Duodenal mucosa (tissue), 2 donors: ENCODE measurements around the gene SLC8A2.

Experiments used
- H3K27ac ChIP-seq: one replicate; pipeline ENCODE4 v1.7.0; 2013; ENCODE audit warnings: low read depth, low read length
- H3K27me3 ChIP-seq, 2 donors: one replicate each; pipeline ENCODE4 v1.7.0; 2013; ENCODE audit warnings: low read length in 2 of 2, control low read depth in 1 of 2; ENCODE audit not compliant: insufficient read depth in 2 of 2, control insufficient read depth in 1 of 2
- H3K36me3 ChIP-seq, 2 donors: one replicate each; pipeline ENCODE4 v1.7.0; 2013; ENCODE audit warnings: low read length in 2 of 2, control low read depth in 1 of 2; ENCODE audit not compliant: insufficient read depth in 2 of 2, control insufficient read depth in 1 of 2
- H3K4me1 ChIP-seq, 2 donors: one replicate each; pipeline ENCODE4 v1.7.0; 2013; ENCODE audit warnings: low read length in 2 of 2, control low read depth in 1 of 2; ENCODE audit not compliant: insufficient read depth in 2 of 2, control insufficient read depth in 1 of 2
- H3K4me3 ChIP-seq, 2 donors: one replicate each; pipeline ENCODE4 v1.7.0; 2013; ENCODE audit warnings: low read length in 2 of 2, low read depth in 1 of 2
- H3K9ac ChIP-seq, 2 donors: one replicate each; pipeline ENCODE4 v1.7.0; 2013; ENCODE audit warnings: low read length in 2 of 2, low read depth in 1 of 2
- H3K9me3 ChIP-seq, 2 donors: one replicate each; pipeline ENCODE4 v1.7.0; 2013; ENCODE audit warnings: low read length in 2 of 2, control low read depth in 1 of 2; ENCODE audit not compliant: control insufficient read depth in 1 of 2

The SLC8A2 gene

DNA sequence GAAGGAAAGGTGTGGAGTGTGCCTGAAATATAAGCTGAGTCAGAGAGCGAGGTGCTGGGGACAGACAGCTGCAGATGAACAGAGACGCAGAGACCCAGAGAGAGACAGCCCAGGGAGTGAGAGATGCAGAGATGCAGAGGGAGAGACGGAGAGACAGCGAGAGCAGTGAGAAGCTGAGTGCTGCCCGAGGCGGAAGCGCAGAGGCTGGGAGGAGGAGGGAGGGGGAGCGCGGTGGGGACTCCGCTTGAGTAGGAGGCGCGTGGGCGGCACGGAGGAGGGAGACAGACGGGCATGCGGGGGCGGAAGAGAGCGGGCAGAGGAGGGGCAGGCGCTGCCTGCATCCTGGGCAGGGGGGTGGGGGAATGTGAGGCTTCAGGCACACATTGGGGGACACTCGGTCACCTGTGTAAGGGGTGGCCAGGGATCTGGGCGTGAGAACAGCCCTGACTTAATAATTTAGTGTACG, 25.7 kb downstream of the SLC8A2 start:
- Histone ChIP-seq H3K9me3 (no peaks in the 10 kb centered on the region), H3K9ac (no peak overlapping the region), H3K4me3 (peak overlapping the region in 1 of 2 donors; percentile 39), H3K36me3 (no peaks in the 10 kb centered on the region), H3K4me1 (peaks cover 6 to 9% of the 10 kb centered on the region in 2 donors), H3K27ac (no peak overlapping the region), H3K27me3 (peaks cover 47 to 62% of the 10 kb centered on the region in 2 donors)

DNA sequence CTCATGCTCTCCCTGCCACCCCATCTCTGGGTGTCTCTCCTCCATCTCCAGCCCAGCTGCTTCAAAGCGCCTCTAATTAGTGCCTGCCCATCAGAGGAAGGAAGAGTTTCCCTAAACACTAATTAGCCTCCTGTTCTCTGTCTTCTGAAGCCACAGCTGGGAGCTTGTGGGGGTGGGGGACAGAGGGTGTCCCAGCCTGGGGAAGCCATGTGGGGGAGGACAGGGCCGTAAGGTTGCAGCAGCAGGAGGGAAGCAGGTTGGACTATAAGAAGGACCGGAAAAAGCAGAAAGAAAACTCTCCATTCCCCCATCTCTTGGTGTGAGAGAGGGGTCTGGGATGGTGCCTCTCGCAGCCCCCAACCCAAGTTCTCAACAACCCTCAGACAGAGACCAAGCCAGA, 26.2 kb downstream of the SLC8A2 start:
- Histone ChIP-seq H3K36me3 (no peaks in the 10 kb centered on the region), H3K9me3 (no peaks in the 10 kb centered on the region), H3K4me1 (peaks cover 6 to 9% of the 10 kb centered on the region in 2 donors), H3K27me3 (peaks cover 44 to 62% of the 10 kb centered on the region in 2 donors), H3K9ac (no peak overlapping the region), H3K27ac (no peak overlapping the region), H3K4me3 (peak overlapping the region in 1 of 2 donors; percentile 39)

DNA sequence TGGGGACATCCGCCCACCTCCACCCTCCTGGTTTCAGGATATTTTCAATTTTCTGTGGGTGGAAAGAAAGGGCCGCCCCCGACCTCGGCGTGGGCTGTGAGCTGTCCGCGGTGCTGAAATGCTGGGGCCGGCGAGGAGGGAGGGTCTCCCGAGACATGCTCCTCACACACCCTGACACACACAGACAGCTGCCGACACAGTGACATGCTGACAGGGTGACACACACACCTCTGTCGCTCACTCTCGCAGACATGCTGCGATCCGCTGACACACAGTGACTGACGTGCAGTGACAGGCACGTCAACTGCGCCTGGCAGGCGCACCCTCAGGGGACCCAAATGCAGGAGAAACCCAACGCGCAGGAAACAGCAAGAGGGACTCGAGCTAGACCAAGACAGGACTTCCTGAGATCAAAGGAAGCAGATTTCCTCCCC, 27.3 kb downstream of the SLC8A2 start:
- H3K27me3 ChIP-seq = peaks cover 42 to 57% of the 10 kb centered on the region in 2 donors
- H3K36me3 ChIP-seq = no peaks in the 10 kb centered on the region
- H3K9ac ChIP-seq = no peak overlapping the region
- peaks cover 6 to 9% of the 10 kb centered on the region in 2 donors for H3K4me1 ChIP-seq
- H3K4me3 ChIP-seq = no peak overlapping the region
- H3K9me3 ChIP-seq = no peaks in the 10 kb centered on the region
- H3K27ac ChIP-seq = no peak overlapping the region

DNA sequence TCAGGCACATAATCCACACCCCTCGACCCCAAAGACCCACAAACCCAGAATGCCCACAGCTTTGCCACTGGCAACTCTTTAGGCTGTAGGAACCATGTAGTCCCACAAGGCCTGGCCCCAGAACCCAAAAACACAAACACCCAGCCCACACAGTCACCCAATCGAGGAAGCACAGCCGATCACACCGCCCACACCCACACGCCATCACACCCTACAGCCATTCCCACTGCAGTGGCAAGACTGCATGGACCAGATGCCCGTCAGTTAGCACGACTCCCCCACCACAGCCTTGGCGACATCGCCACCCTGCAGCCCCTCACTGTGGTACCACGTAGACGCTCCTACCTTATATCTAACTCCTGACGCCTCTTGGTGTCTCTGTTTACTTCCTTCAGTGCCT, 28.4 kb downstream of the SLC8A2 start:
- Histone ChIP-seq H3K27ac (no peak overlapping the region), H3K9me3 (no peaks in the 10 kb centered on the region), H3K27me3 (peaks cover 38 to 48% of the 10 kb centered on the region in 2 donors), H3K4me1 (peaks cover 6 to 9% of the 10 kb centered on the region in 2 donors), H3K4me3 (no peak overlapping the region), H3K9ac (no peak overlapping the region), H3K36me3 (no peaks in the 10 kb centered on the region)

DNA sequence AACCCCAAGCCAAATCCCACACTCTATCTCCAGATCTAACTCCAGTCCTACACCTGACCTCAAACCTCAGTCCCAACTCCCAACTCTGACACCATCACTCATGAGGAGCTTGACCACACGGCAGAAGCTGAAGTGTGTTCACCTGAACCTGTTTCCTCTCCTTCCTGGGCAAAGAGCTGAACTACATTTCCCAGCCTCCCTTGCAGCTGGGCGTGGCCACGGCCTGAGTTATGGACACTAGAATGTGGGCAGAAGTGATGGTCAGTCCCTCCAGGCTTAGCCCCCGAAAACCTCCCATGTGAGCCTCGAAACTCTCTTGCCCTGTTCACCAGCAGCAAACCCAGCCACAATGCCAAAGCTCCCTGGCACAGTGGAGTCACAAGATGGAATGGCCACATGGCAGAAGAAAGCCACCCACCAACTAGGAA, 32.9 kb downstream of the SLC8A2 start:
- H3K4me1 ChIP-seq = no peaks in the 10 kb centered on the region
- peaks cover 17 to 31% of the 10 kb centered on the region in 2 donors for H3K27me3 ChIP-seq
- H3K4me3 ChIP-seq = no peak overlapping the region
- H3K9me3 ChIP-seq = no peaks in the 10 kb centered on the region
- no peak overlapping the region for H3K27ac ChIP-seq
- no peaks in the 10 kb centered on the region for H3K36me3 ChIP-seq
- no peak overlapping the region for H3K9ac ChIP-seq

DNA sequence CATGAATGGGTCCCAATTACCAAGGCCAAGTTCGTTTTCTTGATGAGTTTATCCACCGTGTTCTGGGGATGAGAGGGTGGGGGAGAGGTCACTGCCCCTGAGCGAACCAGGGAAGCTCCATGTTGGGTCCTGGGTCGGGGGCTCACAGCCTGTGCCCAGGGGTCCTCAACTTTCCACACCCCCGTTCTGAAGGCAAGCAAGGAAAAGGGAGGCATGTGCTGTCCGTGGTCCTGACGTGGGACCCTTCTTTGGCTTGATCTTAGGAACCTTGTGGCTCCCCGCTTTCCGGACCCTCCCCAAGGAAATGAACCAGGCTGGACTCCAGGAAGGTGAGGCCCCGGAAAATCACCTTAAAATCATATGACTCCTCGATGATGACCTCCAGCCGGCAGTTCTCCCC, 34.2 kb downstream of the SLC8A2 start:
- Histone ChIP-seq H3K4me1 (no peaks in the 10 kb centered on the region), H3K4me3 (no peak overlapping the region), H3K27me3 (peaks cover 9 to 22% of the 10 kb centered on the region in 2 donors), H3K9me3 (no peaks in the 10 kb centered on the region), H3K36me3 (no peaks in the 10 kb centered on the region), H3K27ac (no peak overlapping the region), H3K9ac (no peak overlapping the region)

DNA sequence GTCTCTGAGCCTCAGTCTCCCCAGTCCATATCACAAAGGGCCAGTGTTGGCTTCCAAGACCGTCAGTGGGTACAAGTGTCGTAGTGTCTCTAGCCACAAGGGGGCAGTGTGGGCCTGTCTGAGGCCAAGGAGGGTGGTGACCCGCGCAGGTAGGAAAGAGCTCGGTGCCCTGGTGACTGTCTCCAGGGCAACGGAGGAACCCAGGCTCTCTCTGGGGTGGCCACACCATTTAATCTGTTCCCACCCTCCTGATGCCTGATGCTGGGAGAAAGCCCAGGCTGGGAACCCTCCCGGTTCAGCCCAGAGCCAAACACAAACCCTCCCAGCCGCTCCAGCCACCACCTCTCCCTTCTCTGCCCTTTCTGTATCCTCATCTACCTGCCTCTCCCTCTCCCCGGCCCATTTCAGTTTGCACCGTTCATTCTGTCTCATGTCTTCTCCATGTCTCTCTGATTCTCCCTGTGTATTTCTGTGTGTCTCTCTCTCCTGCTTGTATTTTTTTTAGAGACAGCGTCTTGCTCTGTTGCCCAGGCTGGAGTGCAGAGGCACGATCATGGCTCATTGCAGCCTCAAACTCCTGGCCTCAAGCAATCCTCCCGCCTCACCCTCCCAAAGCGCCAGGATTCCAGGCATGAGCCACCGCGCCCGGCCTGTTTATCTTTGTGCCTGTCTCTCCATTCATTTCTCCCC, 34.8 kb downstream of the SLC8A2 start:
- Histone ChIP-seq H3K9me3 (no peaks in the 10 kb centered on the region), H3K27ac (no peak overlapping the region), H3K9ac (no peak overlapping the region), H3K4me1 (no peaks in the 10 kb centered on the region), H3K36me3 (no peaks in the 10 kb centered on the region), H3K4me3 (no peak overlapping the region), H3K27me3 (peaks cover 14 to 26% of the 10 kb centered on the region in 2 donors)

DNA sequence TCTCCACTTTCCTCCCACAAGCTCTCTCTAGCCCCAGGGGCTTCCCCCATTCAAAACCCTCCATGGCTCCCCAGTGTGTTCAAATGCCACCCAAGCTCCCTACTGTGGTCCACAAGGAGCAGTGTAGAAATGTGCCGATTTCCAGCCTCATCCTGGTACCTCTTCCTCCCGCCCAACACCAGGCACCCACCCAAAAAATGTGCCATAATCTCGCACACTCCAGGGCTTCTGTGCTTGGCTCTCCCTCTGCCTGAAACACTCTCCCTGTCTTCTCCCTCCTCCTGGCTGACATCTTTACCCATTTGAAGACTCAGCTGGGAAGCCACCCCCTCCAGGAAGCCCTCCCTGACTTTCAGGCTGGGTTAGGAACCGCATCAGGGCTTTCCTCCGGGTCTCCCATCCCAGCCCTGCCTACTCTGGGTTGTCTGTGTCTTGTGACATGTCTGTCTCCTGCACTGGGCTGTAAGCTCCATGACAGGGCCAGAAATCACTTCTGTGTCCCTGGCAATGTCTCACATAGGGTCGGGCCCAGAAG, 35.7 kb downstream of the SLC8A2 start:
- no peak overlapping the region for H3K9ac ChIP-seq
- no peaks in the 10 kb centered on the region for H3K4me1 ChIP-seq
- no peaks in the 10 kb centered on the region for H3K9me3 ChIP-seq
- H3K27me3 ChIP-seq = peaks cover 22 to 26% of the 10 kb centered on the region in 2 donors
- H3K36me3 ChIP-seq = no peaks in the 10 kb centered on the region
- no peak overlapping the region for H3K4me3 ChIP-seq
- H3K27ac ChIP-seq = no peak overlapping the region

DNA sequence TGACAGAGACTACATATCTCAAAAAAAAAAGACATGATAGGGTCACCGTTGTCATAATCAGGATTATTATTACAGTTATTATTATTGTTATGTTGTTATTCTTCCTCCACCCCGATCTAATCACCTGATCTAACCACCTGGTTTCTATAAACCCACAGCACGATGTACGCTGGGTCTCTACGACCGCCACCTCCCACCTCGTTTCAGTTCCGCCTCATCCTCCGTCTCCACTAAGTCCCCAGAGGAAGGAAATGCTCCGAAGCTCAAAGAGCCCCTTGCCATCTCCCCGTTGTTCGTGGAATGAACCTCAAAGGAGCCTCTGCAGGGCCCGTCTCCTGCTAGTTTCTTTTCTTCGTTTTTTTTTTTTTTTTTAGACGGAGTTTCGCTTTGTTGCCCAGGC, 36.5 kb downstream of the SLC8A2 start:
- H3K4me3 ChIP-seq = no peak overlapping the region
- peaks cover 3% of the 10 kb centered on the region in 2 donors for H3K4me1 ChIP-seq
- H3K9ac ChIP-seq = no peak overlapping the region
- peaks cover 27 to 31% of the 10 kb centered on the region in 2 donors for H3K27me3 ChIP-seq
- H3K9me3 ChIP-seq = no peaks in the 10 kb centered on the region
- H3K36me3 ChIP-seq = no peaks in the 10 kb centered on the region
- H3K27ac ChIP-seq = no peak overlapping the region

DNA sequence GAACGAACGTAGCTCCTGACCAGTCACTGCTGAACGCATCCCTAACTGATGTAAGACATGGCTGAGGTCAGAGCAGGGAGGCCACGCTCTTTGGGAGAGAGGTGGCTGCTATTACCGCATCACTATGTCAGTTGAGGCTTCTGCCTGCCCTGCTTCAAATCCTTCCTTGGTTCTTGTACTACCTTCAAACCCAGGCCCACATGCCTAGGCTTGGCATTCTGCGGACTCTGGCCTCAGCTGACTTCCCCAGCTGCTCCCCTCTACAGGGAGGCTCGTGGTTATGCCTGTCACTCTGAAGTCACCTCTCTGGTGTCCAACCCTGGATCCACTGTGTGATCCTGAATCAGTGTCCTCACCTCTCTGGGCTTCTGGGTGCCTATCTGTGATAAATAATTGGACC, 37.6 kb downstream of the SLC8A2 start:
- H3K36me3 ChIP-seq = no peaks in the 10 kb centered on the region
- H3K4me3 ChIP-seq = no peak overlapping the region
- no peak overlapping the region for H3K27ac ChIP-seq
- H3K9ac ChIP-seq = no peak overlapping the region
- H3K9me3 ChIP-seq = no peaks in the 10 kb centered on the region
- peaks cover 4 to 9% of the 10 kb centered on the region in 2 donors for H3K4me1 ChIP-seq
- peaks cover 34 to 36% of the 10 kb centered on the region in 2 donors for H3K27me3 ChIP-seq
